NCI-H345 treated with DMSO at 0.1 percent for 48 hours (cell line): ENCODE results near the gene SH3BP2.

Experiments used
- DNase-seq: peaks from one replicate; lab custom pipeline; 2025; ENCODE audit not compliant: unreplicated experiment; lab: John Stamatoyannopoulos, UW

Gene SH3BP2

GRCh38 chr4:2802618-2803531 lies 10.0 kb downstream of the SH3BP2 start:
- no peak for DNase-seq

GRCh38 chr4:2803624-2804448 lies 11.0 kb downstream of the SH3BP2 start:
- DNase-seq = no peak

- DNase-seq = no peak
Observed at GRCh38 chr4:2804449-2804972, 11.6 kb downstream of the SH3BP2 start.

GRCh38 chr4:2804973-2805501 lies 12.2 kb downstream of the SH3BP2 start:
- no peak for DNase-seq

GRCh38 chr4:2805712-2806389 lies 13.0 kb downstream of the SH3BP2 start:
- DNase-seq = no peak

- no peak for DNase-seq
Observed at GRCh38 chr4:2806390-2807355, 13.8 kb downstream of the SH3BP2 start.

- DNase-seq = no peak
Observed at GRCh38 chr4:2807571-2807970, 14.7 kb downstream of the SH3BP2 start.

- no peak for DNase-seq
Observed at GRCh38 chr4:2808001-2808400, 15.1 kb downstream of the SH3BP2 start.

- DNase-seq = no peak
Observed at GRCh38 chr4:2809610-2810180, 16.8 kb downstream of the SH3BP2 start.

- no peak for DNase-seq
Observed at GRCh38 chr4:2810388-2810787, 17.5 kb downstream of the SH3BP2 start.

GRCh38 chr4:2811830-2812611 lies 19.1 kb downstream of the SH3BP2 start:
- no peak for DNase-seq

GRCh38 chr4:2812612-2813354 lies 19.9 kb downstream of the SH3BP2 start:
- DNase-seq = no peak

- DNase-seq = no peak
Observed at GRCh38 chr4:2813446-2814405, 20.8 kb downstream of the SH3BP2 start.

- DNase-seq = no peak
Observed at GRCh38 chr4:2814627-2815270, 21.9 kb downstream of the SH3BP2 start.

GRCh38 chr4:2816401-2816954 lies 23.6 kb downstream of the SH3BP2 start:
- no peak for DNase-seq

- no peak for DNase-seq
Observed at GRCh38 chr4:2817137-2817536, 24.3 kb downstream of the SH3BP2 start.
